GM10847 (cell line): ENCODE measurements around the gene IGFBP4.

Source experiments
- POLR2A ChIP-seq: IDR thresholded peaks from 2 replicates; pipeline ENCODE4 v1.6.1; 2011; ENCODE audit not compliant: insufficient read length; ENCODE audit errors: extremely low read depth

The IGFBP4 gene

GRCh38 chr17:40425741-40426140 is 17.5 kb upstream of the IGFBP4 start:
- no peak for TF ChIP-seq POLR2A

- TF ChIP-seq POLR2A = no peak
These were observed 16.2 kb upstream of the IGFBP4 start for GRCh38 chr17:40427002-40427491.

GRCh38 chr17:40430272-40431230 is 12.7 kb upstream of the IGFBP4 start:
- TF ChIP-seq POLR2A = no peak

- no peak for TF ChIP-seq POLR2A
These were observed 12.0 kb upstream of the IGFBP4 start for GRCh38 chr17:40431231-40431602.

- no peak for TF ChIP-seq POLR2A
These were observed 10.3 kb upstream of the IGFBP4 start for GRCh38 chr17:40432864-40433528.

GRCh38 chr17:40433551-40434415 is 9.5 kb upstream of the IGFBP4 start:
- no peak for TF ChIP-seq POLR2A

GRCh38 chr17:40436636-40437035 is 6.6 kb upstream of the IGFBP4 start:
- TF ChIP-seq POLR2A = no peak

GRCh38 chr17:40437095-40437732 is 6.0 kb upstream of the IGFBP4 start:
- no peak for TF ChIP-seq POLR2A

- no peak for TF ChIP-seq POLR2A
These were observed 3.1 kb upstream of the IGFBP4 start for GRCh38 chr17:40440166-40440565.

- TF ChIP-seq POLR2A = no peak
These were observed 656 bp upstream of the IGFBP4 start for GRCh38 chr17:40442392-40443195.

- TF ChIP-seq POLR2A = no peak
These were observed 994 bp downstream of the IGFBP4 start for GRCh38 chr17:40443988-40444899.

- TF ChIP-seq POLR2A = no peak
These were observed 2.7 kb downstream of the IGFBP4 start for GRCh38 chr17:40445751-40446468.
